Measurements from ENCODE around the gene NCKAP1. TPM values are rescaled to one million over a fixed set of nuclear protein-coding genes. Genes with fewer than 3 reads are reported as not detected.

The NCKAP1 gene
- polyA plus RNA-seq, 1 of the 3 experiments (the other 2 are of a cell fraction), result 64.0 TPM

DNA sequence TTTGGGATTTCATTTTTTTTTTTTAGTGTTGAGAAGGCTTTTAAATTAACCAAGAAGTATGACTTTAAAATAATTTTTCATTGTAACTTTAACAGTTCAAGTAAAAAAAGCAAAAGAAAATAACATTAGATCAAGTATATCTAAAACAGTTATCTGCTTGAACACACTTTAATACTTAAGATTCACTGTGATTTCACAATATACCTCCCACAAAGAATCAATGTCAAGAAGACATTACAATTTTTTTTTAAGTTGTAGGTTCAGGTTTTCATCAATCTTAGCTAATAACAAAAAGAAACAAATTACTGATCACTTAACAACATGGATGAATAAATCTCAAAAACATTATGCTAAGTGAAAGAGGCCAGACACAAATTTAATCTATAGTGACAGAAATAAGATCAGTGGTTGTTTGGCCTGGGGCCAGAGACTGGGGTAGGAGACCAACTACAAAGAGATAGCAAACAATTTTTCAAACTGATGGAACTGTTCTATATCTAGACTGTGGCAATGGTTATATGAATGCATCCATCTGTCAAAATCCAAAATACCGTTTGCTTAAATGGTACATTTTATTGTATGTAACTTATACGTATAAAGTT is 97.0 kb downstream of the NCKAP1 start:
- CTCF ChIA-PET, result interaction anchor here (0.6 to 1.7 kb wide), 5 partner anchors 8 to 226 kb away, joined by 3 to 5 read pairs (median 4); no protein-coding TSS in a partner anchor
- H3K36me3 ChIP-seq (replicated peaks in 1 of 2; ENCODE audit: control insufficient read depth in 1 of 2, insufficient read depth in 2 of 2, low read length in 1 of 2), result peaks cover 25 to 72% of the 10 kb centered on the region in 2 experiments
- H3K27ac ChIP-seq (ENCODE audit: low read depth in 2 of 2, low read length in 1 of 2), result peak overlapping the region; percentile 3 to 93; a peak in 3 of 4 replicates
- H3K9me3 ChIP-seq, result no peaks in the 10 kb centered on the region
- POLR2A ChIA-PET, result interaction anchor here (1.1 to 1.2 kb wide), 2 partner anchors 74 kb away, joined by 3 to 4 read pairs; partner anchors contain the start of gene FRZB
- peak; percentile 69; the same call in 1 of the 2 replicates for TF ChIP-seq RCOR1 (IDR thresholded peaks at IDR 0.05; ENCODE audit: low read length)
- TF ChIP-seq, protein P1, sequence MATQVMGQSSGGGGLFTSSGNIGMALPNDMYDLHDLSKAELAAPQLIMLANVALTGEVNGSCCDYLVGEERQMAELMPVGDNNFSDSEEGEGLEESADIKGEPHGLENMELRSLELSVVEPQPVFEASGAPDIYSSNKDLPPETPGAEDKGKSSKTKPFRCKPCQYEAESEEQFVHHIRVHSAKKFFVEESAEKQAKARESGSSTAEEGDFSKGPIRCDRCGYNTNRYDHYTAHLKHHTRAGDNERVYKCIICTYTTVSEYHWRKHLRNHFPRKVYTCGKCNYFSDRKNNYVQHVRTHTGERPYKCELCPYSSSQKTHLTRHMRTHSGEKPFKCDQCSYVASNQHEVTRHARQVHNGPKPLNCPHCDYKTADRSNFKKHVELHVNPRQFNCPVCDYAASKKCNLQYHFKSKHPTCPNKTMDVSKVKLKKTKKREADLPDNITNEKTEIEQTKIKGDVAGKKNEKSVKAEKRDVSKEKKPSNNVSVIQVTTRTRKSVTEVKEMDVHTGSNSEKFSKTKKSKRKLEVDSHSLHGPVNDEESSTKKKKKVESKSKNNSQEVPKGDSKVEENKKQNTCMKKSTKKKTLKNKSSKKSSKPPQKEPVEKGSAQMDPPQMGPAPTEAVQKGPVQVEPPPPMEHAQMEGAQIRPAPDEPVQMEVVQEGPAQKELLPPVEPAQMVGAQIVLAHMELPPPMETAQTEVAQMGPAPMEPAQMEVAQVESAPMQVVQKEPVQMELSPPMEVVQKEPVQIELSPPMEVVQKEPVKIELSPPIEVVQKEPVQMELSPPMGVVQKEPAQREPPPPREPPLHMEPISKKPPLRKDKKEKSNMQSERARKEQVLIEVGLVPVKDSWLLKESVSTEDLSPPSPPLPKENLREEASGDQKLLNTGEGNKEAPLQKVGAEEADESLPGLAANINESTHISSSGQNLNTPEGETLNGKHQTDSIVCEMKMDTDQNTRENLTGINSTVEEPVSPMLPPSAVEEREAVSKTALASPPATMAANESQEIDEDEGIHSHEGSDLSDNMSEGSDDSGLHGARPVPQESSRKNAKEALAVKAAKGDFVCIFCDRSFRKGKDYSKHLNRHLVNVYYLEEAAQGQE (IDR thresholded peaks at IDR 0.05; ENCODE audit: low read depth, low read length), result no peak
- peak; percentile 30 for TF ChIP-seq CHD2 (IDR thresholded peaks at IDR 0.05; ENCODE audit: low read length, partially characterized antibody)
- TF ChIP-seq TEAD4 (IDR thresholded peaks at IDR 0.05; ENCODE audit: borderline replicate concordance, insufficient read depth), result no peak
- TF ChIP-seq NRF1 (IDR thresholded peaks at IDR 0.05; ENCODE audit: low read depth, low read length), result no peak
- TF ChIP-seq, protein P2, sequence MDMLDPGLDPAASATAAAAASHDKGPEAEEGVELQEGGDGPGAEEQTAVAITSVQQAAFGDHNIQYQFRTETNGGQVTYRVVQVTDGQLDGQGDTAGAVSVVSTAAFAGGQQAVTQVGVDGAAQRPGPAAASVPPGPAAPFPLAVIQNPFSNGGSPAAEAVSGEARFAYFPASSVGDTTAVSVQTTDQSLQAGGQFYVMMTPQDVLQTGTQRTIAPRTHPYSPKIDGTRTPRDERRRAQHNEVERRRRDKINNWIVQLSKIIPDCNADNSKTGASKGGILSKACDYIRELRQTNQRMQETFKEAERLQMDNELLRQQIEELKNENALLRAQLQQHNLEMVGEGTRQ (IDR thresholded peaks at IDR 0.05; ENCODE audit: borderline replicate concordance, low read depth, low read length), result no peak
- TF ChIP-seq, protein P3, sequence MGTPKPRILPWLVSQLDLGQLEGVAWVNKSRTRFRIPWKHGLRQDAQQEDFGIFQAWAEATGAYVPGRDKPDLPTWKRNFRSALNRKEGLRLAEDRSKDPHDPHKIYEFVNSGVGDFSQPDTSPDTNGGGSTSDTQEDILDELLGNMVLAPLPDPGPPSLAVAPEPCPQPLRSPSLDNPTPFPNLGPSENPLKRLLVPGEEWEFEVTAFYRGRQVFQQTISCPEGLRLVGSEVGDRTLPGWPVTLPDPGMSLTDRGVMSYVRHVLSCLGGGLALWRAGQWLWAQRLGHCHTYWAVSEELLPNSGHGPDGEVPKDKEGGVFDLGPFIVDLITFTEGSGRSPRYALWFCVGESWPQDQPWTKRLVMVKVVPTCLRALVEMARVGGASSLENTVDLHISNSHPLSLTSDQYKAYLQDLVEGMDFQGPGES (IDR thresholded peaks at IDR 0.05; ENCODE audit: low read depth, low read length), result no peak
- TF ChIP-seq TCF12 (IDR thresholded peaks at IDR 0.05), result peak; percentile 48; the same call in 1 of the 2 replicates
- TF ChIP-seq, protein P4, sequence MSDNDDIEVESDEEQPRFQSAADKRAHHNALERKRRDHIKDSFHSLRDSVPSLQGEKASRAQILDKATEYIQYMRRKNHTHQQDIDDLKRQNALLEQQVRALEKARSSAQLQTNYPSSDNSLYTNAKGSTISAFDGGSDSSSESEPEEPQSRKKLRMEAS (IDR thresholded peaks at IDR 0.05; ENCODE audit: low read depth), result no peak
- TF ChIP-seq, protein P5, sequence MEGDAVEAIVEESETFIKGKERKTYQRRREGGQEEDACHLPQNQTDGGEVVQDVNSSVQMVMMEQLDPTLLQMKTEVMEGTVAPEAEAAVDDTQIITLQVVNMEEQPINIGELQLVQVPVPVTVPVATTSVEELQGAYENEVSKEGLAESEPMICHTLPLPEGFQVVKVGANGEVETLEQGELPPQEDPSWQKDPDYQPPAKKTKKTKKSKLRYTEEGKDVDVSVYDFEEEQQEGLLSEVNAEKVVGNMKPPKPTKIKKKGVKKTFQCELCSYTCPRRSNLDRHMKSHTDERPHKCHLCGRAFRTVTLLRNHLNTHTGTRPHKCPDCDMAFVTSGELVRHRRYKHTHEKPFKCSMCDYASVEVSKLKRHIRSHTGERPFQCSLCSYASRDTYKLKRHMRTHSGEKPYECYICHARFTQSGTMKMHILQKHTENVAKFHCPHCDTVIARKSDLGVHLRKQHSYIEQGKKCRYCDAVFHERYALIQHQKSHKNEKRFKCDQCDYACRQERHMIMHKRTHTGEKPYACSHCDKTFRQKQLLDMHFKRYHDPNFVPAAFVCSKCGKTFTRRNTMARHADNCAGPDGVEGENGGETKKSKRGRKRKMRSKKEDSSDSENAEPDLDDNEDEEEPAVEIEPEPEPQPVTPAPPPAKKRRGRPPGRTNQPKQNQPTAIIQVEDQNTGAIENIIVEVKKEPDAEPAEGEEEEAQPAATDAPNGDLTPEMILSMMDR (IDR thresholded peaks at IDR 0.05), result no peak
- TF ChIP-seq EZH2phosphoT487 (IDR thresholded peaks at IDR 0.05; ENCODE audit: borderline replicate concordance, low read depth), result no peak
- peak; percentile 47; the same call in 1 of the 2 replicates for TF ChIP-seq POLR2AphosphoS5 (IDR thresholded peaks at IDR 0.05; ENCODE audit: low read depth, low read length)
- TF ChIP-seq YY1 (IDR thresholded peaks at IDR 0.05; ENCODE audit: low read depth), result no peak
- TF ChIP-seq, protein P6, sequence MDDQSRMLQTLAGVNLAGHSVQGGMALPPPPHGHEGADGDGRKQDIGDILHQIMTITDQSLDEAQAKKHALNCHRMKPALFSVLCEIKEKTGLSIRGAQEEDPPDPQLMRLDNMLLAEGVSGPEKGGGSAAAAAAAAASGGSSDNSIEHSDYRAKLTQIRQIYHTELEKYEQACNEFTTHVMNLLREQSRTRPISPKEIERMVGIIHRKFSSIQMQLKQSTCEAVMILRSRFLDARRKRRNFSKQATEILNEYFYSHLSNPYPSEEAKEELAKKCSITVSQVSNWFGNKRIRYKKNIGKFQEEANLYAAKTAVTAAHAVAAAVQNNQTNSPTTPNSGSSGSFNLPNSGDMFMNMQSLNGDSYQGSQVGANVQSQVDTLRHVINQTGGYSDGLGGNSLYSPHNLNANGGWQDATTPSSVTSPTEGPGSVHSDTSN (IDR thresholded peaks at IDR 0.05), result peak; percentile 41; the same call in 1 of the 2 replicates
- TF ChIP-seq NFIC (IDR thresholded peaks at IDR 0.05; ENCODE audit: borderline replicate concordance), result peak; percentile 63
- TF ChIP-seq EP300 (IDR thresholded peaks at IDR 0.05; ENCODE audit: borderline replicate concordance in 1 of 2, low read depth in 1 of 2, low read length in 1 of 2), result peak in 1 of 2 experiments; percentile 93; a peak in 2 of 4 replicates
- no peak for TF ChIP-seq MXI1 (IDR thresholded peaks at IDR 0.05; ENCODE audit: low read depth, low read length)
- TF ChIP-seq SMC3 (IDR thresholded peaks at IDR 0.05; ENCODE audit: low read depth, low read length), result no peak
- TF ChIP-seq GATA2 (CRISPR knock-in tag; IDR thresholded peaks at IDR 0.05), result peak; percentile 81; the same call in 1 of the 2 replicates
- no peak for TF ChIP-seq RAD21 (IDR thresholded peaks at IDR 0.05; ENCODE audit: low read length)
- TF ChIP-seq FOSL2 (IDR thresholded peaks at IDR 0.05; ENCODE audit: borderline replicate concordance, low read depth), result no peak
- H4K20me1 ChIP-seq (ENCODE audit: insufficient read depth), result no peaks in the 10 kb centered on the region
- no peak overlapping the region for H3K9ac ChIP-seq
- peaks cover 7% of the 10 kb centered on the region; the same call in 1 of the 2 replicates for H3K79me2 ChIP-seq (ENCODE audit: insufficient read depth)
- H3K4me2 ChIP-seq, result no peak overlapping the region
- no peaks in the 10 kb centered on the region for H3K9me2 ChIP-seq
- WGBS (ENCODE audit: low lambda C conversion rate), result 49% methylated on average over 2 of the region's 2 CpGs
- H3F3A ChIP-seq (replicated peaks; ENCODE audit: insufficient read depth), result no peaks in the 10 kb centered on the region
- H3K27me3 ChIP-seq (ENCODE audit: insufficient read depth), result no peaks in the 10 kb centered on the region
- H2AFZ ChIP-seq (ENCODE audit: low read depth), result no peak overlapping the region
- H3K4me1 ChIP-seq (ENCODE audit: control insufficient read depth in 1 of 2, insufficient read depth in 2 of 2, low read depth in 1 of 2, low read length in 1 of 2), result peaks cover 5 to 21% of the 10 kb centered on the region in 2 experiments; a peak in 3 of 4 replicates
- no peak overlapping the region for H3K4me3 ChIP-seq (ENCODE audit: low read depth in 2 of 2, low read length in 1 of 2)
- peak; percentile 46 for DNase-seq

Measured in SK-N-SH (cell line).